Measurements from ENCODE around the gene PIP5KL1. TPM values are rescaled to one million over a fixed set of nuclear protein-coding genes. Genes with fewer than 3 reads are reported as not detected.
A peak's percentile ranks its signal among the peaks of the same experiment; 100 is the strongest.

PIP5KL1 gene
- total and polyA plus RNA-seq, 2 experiments from 2014 or later, result 1.4 to 1.6 TPM

DNA sequence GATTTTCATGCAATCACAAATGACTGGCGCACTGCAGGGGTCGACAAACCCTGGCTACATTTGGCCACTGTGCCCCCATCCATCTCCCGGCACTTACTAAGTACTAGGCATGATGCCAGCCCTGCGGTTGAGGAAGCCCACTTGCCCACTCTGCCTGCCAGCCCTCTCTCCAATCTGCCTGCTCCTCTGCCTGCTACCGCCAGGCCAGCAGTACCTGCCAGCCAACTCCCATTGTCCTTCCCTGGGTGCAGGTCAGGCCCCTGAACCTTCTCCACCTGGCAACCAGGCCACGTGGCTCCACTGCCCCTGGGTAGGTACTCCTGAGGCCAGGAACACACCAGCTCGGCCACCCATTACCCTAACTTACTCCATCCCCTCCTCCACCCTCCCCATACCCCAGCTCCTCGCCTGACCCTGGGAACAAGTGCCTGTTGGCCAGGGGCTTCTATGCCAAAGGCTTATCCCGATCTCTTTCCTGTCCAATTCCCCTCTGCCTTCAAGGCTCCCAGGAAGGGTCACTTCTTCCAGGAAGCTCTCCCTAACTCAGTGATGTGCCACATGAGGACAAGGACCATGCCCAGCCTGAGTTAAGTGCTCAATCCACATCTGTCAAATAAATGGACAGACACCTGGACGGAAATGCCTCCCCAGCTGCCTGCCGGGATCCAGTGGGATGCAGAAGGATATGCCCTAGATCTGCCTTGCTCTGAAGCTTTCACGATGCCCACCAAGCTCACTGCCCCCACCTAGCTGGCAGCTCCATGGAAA is 43.6 kb upstream of the PIP5KL1 start:
- Histone ChIP-seq H3K9me3 (ENCODE audit: low read depth) (no peaks in the 10 kb centered on the region), H3K4me1 (ENCODE audit: insufficient read depth) (peaks cover 96% of the 10 kb centered on the region), H3K4me3 (no peak overlapping the region), H3K79me2 (peaks cover 100% of the 10 kb centered on the region), H2AFZ (no peak overlapping the region), H3K36me3 (replicated peaks; ENCODE audit: insufficient read depth, low read depth) (no peaks in the 10 kb centered on the region), H3K27me3 (no peaks in the 10 kb centered on the region), H3K27ac (peak overlapping the region; percentile 16), H3K4me2 (peak overlapping the region; percentile 92), H4K20me1 (ENCODE audit: insufficient read depth, poor library complexity, severe bottlenecking) (peaks cover 94% of the 10 kb centered on the region), H3K9me2 (replicated peaks; ENCODE audit: insufficient read depth) (no peaks in the 10 kb centered on the region)
- DNase-seq (ENCODE audit: low spot score), result no peak
- 87% methylated on average over 12 of the region's 12 CpGs for WGBS (ENCODE audit: low lambda C conversion rate, missing lambda C conversion rate)
- TF ChIP-seq, protein P1, sequence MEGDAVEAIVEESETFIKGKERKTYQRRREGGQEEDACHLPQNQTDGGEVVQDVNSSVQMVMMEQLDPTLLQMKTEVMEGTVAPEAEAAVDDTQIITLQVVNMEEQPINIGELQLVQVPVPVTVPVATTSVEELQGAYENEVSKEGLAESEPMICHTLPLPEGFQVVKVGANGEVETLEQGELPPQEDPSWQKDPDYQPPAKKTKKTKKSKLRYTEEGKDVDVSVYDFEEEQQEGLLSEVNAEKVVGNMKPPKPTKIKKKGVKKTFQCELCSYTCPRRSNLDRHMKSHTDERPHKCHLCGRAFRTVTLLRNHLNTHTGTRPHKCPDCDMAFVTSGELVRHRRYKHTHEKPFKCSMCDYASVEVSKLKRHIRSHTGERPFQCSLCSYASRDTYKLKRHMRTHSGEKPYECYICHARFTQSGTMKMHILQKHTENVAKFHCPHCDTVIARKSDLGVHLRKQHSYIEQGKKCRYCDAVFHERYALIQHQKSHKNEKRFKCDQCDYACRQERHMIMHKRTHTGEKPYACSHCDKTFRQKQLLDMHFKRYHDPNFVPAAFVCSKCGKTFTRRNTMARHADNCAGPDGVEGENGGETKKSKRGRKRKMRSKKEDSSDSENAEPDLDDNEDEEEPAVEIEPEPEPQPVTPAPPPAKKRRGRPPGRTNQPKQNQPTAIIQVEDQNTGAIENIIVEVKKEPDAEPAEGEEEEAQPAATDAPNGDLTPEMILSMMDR (IDR thresholded peaks at IDR 0.05; ENCODE audit: poor library complexity), result no peak
- TF ChIP-seq EZH2phosphoT487 (IDR thresholded peaks at IDR 0.05; ENCODE audit: low read depth, severe bottlenecking, unreplicated experiment) (no peak), EZH2 (IDR thresholded peaks at IDR 0.05; ENCODE audit: borderline replicate concordance) (no peak)

DNA sequence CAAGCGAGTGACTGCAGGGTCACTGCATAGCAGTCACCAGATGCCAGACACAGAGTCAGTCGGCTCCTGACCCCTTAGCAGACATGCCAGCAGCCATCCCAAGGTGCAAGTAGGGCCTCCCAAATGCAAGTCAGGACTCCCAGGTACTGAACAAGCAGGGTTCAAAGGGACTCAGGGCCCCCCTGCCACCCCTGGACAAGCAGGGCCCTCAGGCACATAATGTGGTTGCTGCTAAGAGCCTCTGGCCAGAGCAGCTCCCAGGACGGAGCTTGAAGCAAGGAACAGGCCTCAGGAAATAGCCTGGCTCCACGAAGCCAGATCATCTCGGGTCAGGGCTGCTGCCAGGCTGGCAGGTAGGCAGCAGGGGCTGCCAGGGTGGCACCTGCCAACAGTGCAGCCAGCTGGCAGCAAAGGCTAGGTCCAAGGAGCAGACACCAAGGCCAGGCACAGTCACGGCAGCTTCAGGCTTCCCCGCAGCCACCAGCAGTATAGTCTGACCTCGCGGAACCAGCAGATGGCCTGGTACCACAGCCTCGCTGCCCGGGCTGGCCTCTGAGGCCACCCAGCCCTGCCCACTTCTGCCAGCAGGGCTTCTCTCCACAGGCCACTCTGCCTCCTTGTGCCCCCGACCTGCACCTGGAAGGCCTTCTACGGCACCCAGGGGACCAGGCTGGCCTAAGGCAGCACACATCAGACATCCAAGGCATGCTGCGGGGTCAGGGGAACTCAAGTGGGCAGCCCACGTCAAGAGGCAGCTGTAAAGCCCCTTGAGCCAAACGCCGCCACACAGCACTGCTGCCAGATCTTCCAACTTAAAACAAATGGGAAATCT is 42.8 kb upstream of the PIP5KL1 start:
- Histone ChIP-seq H3K4me3 (no peak overlapping the region), H2AFZ (no peak overlapping the region), H3K36me3 (replicated peaks; ENCODE audit: insufficient read depth, low read depth) (no peaks in the 10 kb centered on the region), H3K27me3 (no peaks in the 10 kb centered on the region), H3K27ac (peak overlapping the region; percentile 31), H3K4me1 (ENCODE audit: insufficient read depth) (peaks cover 100% of the 10 kb centered on the region), H3K9me3 (ENCODE audit: low read depth) (no peaks in the 10 kb centered on the region), H3K79me2 (peaks cover 100% of the 10 kb centered on the region), H4K20me1 (ENCODE audit: insufficient read depth, poor library complexity, severe bottlenecking) (peaks cover 90% of the 10 kb centered on the region), H3K4me2 (peak overlapping the region; percentile 92), H3K9me2 (replicated peaks; ENCODE audit: insufficient read depth) (no peaks in the 10 kb centered on the region)
- 88% methylated on average over 16 of the region's 17 CpGs for WGBS (ENCODE audit: low lambda C conversion rate, missing lambda C conversion rate)
- DNase-seq (ENCODE audit: low spot score), result no peak
- TF ChIP-seq EZH2 (IDR thresholded peaks at IDR 0.05; ENCODE audit: borderline replicate concordance) (no peak), EZH2phosphoT487 (IDR thresholded peaks at IDR 0.05; ENCODE audit: low read depth, severe bottlenecking, unreplicated experiment) (no peak)
- TF ChIP-seq, protein P1 (IDR thresholded peaks at IDR 0.05; ENCODE audit: poor library complexity), result no peak

DNA sequence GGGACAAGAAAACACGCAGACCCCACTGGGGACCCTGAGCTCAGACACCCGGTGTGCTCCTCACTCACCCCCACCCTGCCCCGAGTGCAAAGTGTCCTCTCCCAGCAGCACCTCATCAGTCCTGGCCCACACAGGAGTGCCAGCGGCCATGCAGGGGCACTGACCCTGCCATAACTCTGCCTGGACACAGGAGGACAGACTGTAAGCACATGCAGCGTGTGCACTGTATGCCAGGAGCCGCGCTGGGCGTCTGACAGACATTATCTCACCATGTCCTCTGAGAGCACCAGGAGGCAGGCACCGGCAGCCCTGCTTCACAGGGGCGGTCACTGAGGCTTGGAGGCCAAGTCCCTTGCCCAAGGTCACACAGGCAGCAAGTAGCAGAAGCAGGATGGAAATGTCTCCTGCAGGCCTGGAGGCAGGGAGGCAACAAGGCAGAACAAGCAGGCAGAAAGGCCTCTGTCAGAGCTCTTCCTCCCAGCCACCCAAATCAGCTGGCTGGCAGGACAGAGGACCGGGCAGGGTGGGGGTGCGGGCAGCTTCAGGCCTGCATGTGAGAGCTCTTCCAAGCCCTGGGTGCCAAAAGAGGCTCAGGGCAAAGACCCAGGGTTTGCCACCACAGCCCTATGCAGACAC is 41.8 kb upstream of the PIP5KL1 start:
- Histone ChIP-seq H3K4me2 (peak overlapping the region; percentile 92), H2AFZ (no peak overlapping the region), H3K27me3 (no peaks in the 10 kb centered on the region), H3K9me2 (replicated peaks; ENCODE audit: insufficient read depth) (no peaks in the 10 kb centered on the region), H3K27ac (peak overlapping the region; percentile 70), H3K4me3 (no peak overlapping the region), H3K79me2 (peaks cover 100% of the 10 kb centered on the region), H3K4me1 (ENCODE audit: insufficient read depth) (peaks cover 100% of the 10 kb centered on the region), H4K20me1 (ENCODE audit: insufficient read depth, poor library complexity, severe bottlenecking) (peaks cover 82% of the 10 kb centered on the region), H3K36me3 (replicated peaks; ENCODE audit: insufficient read depth, low read depth) (no peaks in the 10 kb centered on the region), H3K9me3 (ENCODE audit: low read depth) (no peaks in the 10 kb centered on the region)
- peak; percentile 19 for DNase-seq (ENCODE audit: low spot score)
- TF ChIP-seq, protein P1 (IDR thresholded peaks at IDR 0.05; ENCODE audit: poor library complexity), result no peak
- TF ChIP-seq EZH2phosphoT487 (IDR thresholded peaks at IDR 0.05; ENCODE audit: low read depth, severe bottlenecking, unreplicated experiment), result no peak
- TF ChIP-seq EZH2 (IDR thresholded peaks at IDR 0.05; ENCODE audit: borderline replicate concordance), result no peak
- 78% methylated on average over 12 of the region's 12 CpGs for WGBS (ENCODE audit: low lambda C conversion rate, missing lambda C conversion rate)
